OCI-LY1 (cell line): Measurements from ENCODE around the gene PTPN12.

ENCODE experiments used
- H2AFZ ChIP-seq: fragments of 200-600 bp; sonication (generic), shearing (Covaris generic); 2 replicates; pipeline ENCODE4 v1.6.0; 2014; ENCODE audit warnings: antibody characterized with exemption, mild to moderate bottlenecking, low read length
- H3F3A ChIP-seq: fragments of 200-600 bp; sonication (generic), shearing (Covaris generic); 2 replicates; pipeline ENCODE4 v1.6.0; 2014; ENCODE audit warnings: mild to moderate bottlenecking, antibody characterized with exemption, low read length, moderate library complexity; ENCODE audit not compliant: insufficient read depth
- H3K27ac ChIP-seq: fragments of 200-600 bp; sonication (generic); 2 replicates; pipeline ENCODE4 v1.5.1; 2014; ENCODE audit warnings: low read length, mixed run types, mild to moderate bottlenecking, low read depth; ENCODE audit not compliant: poor library complexity, severe bottlenecking
- H3K27me3 ChIP-seq: fragments of 200-600 bp; sonication (generic); 2 replicates; pipeline ENCODE4 v1.6.0; 2014; ENCODE audit warnings: antibody characterized with exemption, mild to moderate bottlenecking, low read length, moderate library complexity; ENCODE audit not compliant: insufficient read depth
- H3K36me3 ChIP-seq: fragments of 200-600 bp; sonication (generic); 2 replicates; pipeline ENCODE4 v1.6.1; 2014; ENCODE audit warnings: mild to moderate bottlenecking, antibody characterized with exemption, low read length, moderate library complexity, mixed read lengths; ENCODE audit not compliant: insufficient read depth
- H3K4me1 ChIP-seq: fragments of 200-600 bp; sonication (generic); 2 replicates; pipeline ENCODE4 v1.5.1; 2014; ENCODE audit warnings: mild to moderate bottlenecking, low read length, moderate library complexity; ENCODE audit not compliant: insufficient read depth, severe bottlenecking
- H3K4me2 ChIP-seq: fragments of 200-600 bp; sonication (generic), shearing (Covaris generic); 2 replicates; pipeline ENCODE4 v1.6.1; 2014; ENCODE audit warnings: low read length
- H3K4me3 ChIP-seq: fragments of 200-600 bp; sonication (generic); 2 replicates; pipeline ENCODE4 v1.5.1; 2014; ENCODE audit warnings: low read length, low read depth, mild to moderate bottlenecking, mixed read lengths; ENCODE audit not compliant: poor library complexity, severe bottlenecking
- H3K79me2 ChIP-seq: fragments of 200-600 bp; shearing (Covaris generic); 2 replicates; pipeline ENCODE4 v1.6.1; 2016; ENCODE audit warnings: mixed run types, low read length, mixed read lengths; ENCODE audit not compliant: insufficient read depth
- H3K9ac ChIP-seq: fragments of 200-600 bp; sonication (generic), shearing (Covaris generic); 2 replicates; pipeline ENCODE4 v1.6.1; 2014; ENCODE audit warnings: mild to moderate bottlenecking, low read length, mixed read lengths
- H3K9me2 ChIP-seq: fragments of 200-600 bp; sonication (generic), shearing (Covaris generic); 2 replicates; pipeline ENCODE4 v1.6.1; 2014; ENCODE audit warnings: low read depth, mild to moderate bottlenecking, low read length, mixed read lengths
- H3K9me3 ChIP-seq: fragments of 200-600 bp; shearing (Covaris generic); 2 replicates; pipeline ENCODE4 v1.6.1; 2014; ENCODE audit warnings: low read length, mixed read lengths
- H4K20me1 ChIP-seq: fragments of 200-600 bp; sonication (generic), shearing (Covaris generic); 2 replicates; pipeline ENCODE4 v1.6.0; 2016; ENCODE audit warnings: mild to moderate bottlenecking, low read length; ENCODE audit not compliant: insufficient read depth
- CTCF ChIP-seq: fragments of 200-600 bp; sonication (generic), shearing (Covaris generic); IDR thresholded peaks from 2 replicates; pipeline ENCODE4 v1.5.1; 2017; ENCODE audit warnings: mild to moderate bottlenecking, antibody characterized with exemption, low read length, moderate library complexity, mixed read lengths
- EZH2 ChIP-seq: fragments of 200-600 bp; sonication (generic), shearing (Covaris generic); IDR thresholded peaks from 2 replicates; pipeline ENCODE4 v1.8.0; 2017; ENCODE audit warnings: borderline replicate concordance, mixed run types, mild to moderate bottlenecking, antibody characterized with exemption, low read length, moderate library complexity, mixed read lengths

The PTPN12 gene

GRCh38 chr7:77655836-77656455 lies 118.9 kb downstream of the PTPN12 start:
- Histone ChIP-seq H4K20me1 (no peaks in the 10 kb centered on the region), H3K4me3 (no peak overlapping the region)
- TF ChIP-seq EZH2: no peak
- TF ChIP-seq CTCF: no peak

GRCh38 chr7:77657427-77658224 lies 120.5 kb downstream of the PTPN12 start:
- H4K20me1 ChIP-seq: no peaks in the 10 kb centered on the region
- H3K9me2 ChIP-seq: no peaks in the 10 kb centered on the region
- no peaks in the 10 kb centered on the region for H3K4me1 ChIP-seq
- no peaks in the 10 kb centered on the region for H3K27me3 ChIP-seq
- no peak overlapping the region for H3K4me3 ChIP-seq
- no peak overlapping the region for H3K4me2 ChIP-seq
- no peak overlapping the region for H2AFZ ChIP-seq
- no peaks in the 10 kb centered on the region for H3F3A ChIP-seq
- no peak overlapping the region for H3K9ac ChIP-seq
- no peaks in the 10 kb centered on the region for H3K9me3 ChIP-seq
- H3K36me3 ChIP-seq: no peaks in the 10 kb centered on the region
- peak; percentile 97 for TF ChIP-seq CTCF
- TF ChIP-seq EZH2: no peak
- H3K79me2 ChIP-seq: no peaks in the 10 kb centered on the region
- H3K27ac ChIP-seq: no peak overlapping the region

More at GRCh38 chr7:77655836-77656455, 118.9 kb downstream of the PTPN12 start:
- Histone ChIP-seq H3K4me2 (no peak overlapping the region), H3K36me3 (no peaks in the 10 kb centered on the region), H3K4me1 (no peaks in the 10 kb centered on the region), H3K9ac (no peak overlapping the region), H3K27me3 (no peaks in the 10 kb centered on the region), H3K9me2 (no peaks in the 10 kb centered on the region), H2AFZ (no peak overlapping the region), H3K9me3 (no peaks in the 10 kb centered on the region), H3K79me2 (no peaks in the 10 kb centered on the region), H3K27ac (no peak overlapping the region), H3F3A (no peaks in the 10 kb centered on the region)

GRCh38 chr7:77658928-77659327 lies 121.8 kb downstream of the PTPN12 start:
- Histone ChIP-seq H2AFZ (no peak overlapping the region), H4K20me1 (no peaks in the 10 kb centered on the region), H3K4me1 (no peaks in the 10 kb centered on the region), H3K79me2 (no peaks in the 10 kb centered on the region), H3K9ac (no peak overlapping the region), H3K4me2 (no peak overlapping the region), H3K27ac (no peak overlapping the region), H3F3A (no peaks in the 10 kb centered on the region), H3K9me2 (no peaks in the 10 kb centered on the region), H3K36me3 (no peaks in the 10 kb centered on the region), H3K9me3 (no peaks in the 10 kb centered on the region), H3K27me3 (no peaks in the 10 kb centered on the region), H3K4me3 (no peak overlapping the region)
- TF ChIP-seq CTCF (no peak), EZH2 (no peak)
